DND-41 (cell line): Measurements from ENCODE around the gene MYL4.

Source experiments
- CTCF ChIP-seq: IDR thresholded peaks from 2 replicates; pipeline ENCODE4 v1.5.1; 2012; ENCODE audit warnings: borderline replicate concordance, low read length, moderate library complexity, mild to moderate bottlenecking; ENCODE audit not compliant: poor library complexity, severe bottlenecking; ENCODE audit errors: extremely low read depth
- EZH2 ChIP-seq: IDR thresholded peaks from 3 replicates; pipeline ENCODE4 v1.6.1; 2012; ENCODE audit warnings: borderline replicate concordance, low read depth, mild to moderate bottlenecking, moderate library complexity, low read length, inconsistent platforms; ENCODE audit not compliant: severe bottlenecking

- no peak for TF ChIP-seq CTCF
- no peak for TF ChIP-seq EZH2
Observed at GRCh38 chr17:47243737-47244598, 34.8 kb downstream of the MYL4 start.
